WTC11 (cell line): Measurements from ENCODE around the gene GNPDA1. TPM values are rescaled to one million over a fixed set of nuclear protein-coding genes. Genes with fewer than 3 reads are reported as not detected.

Experiments
- ATAC-seq: fragments of 200-7000 bp; cut with Tn5 transposase; 2 replicates; pipeline ENCODE4 v1.10.0; 2021; ENCODE audit warnings: mild to moderate bottlenecking, moderate library complexity
- CTCF ChIA-PET: fragments of 300-600 bp; sonication (Branson Sonifier 250); formaldehyde crosslinking; loops from one replicate; lab custom pipeline; 2021; ENCODE audit warnings: antibody characterized with exemption; lab: Charles Lee
- POLR2A ChIA-PET: fragments of 350-600 bp; sonication (Branson Sonifier 250); formaldehyde crosslinking; loops from one replicate; lab custom pipeline; 2021; ENCODE audit warnings: antibody characterized with exemption; lab: Charles Lee
- DNase-seq: peaks from one replicate; pipeline ENCODE4 v3.0.0; 2021; ENCODE audit warnings: low spot score
- H3K27ac Mint-ChIP-seq: 2 replicates; pipeline ENCODE4 v1.8.0; 2021; ENCODE audit warnings: mixed read lengths
- H3K27me3 Mint-ChIP-seq: 2 replicates; pipeline ENCODE4 v1.8.0; 2021; ENCODE audit warnings: low read depth, mild to moderate bottlenecking, moderate library complexity, mixed read lengths
- H3K36me3 Mint-ChIP-seq: 2 replicates; pipeline ENCODE4 v1.8.0; 2021; ENCODE audit warnings: mixed read lengths
- H3K4me1 Mint-ChIP-seq: 2 replicates; pipeline ENCODE4 v1.8.0; 2022; ENCODE audit warnings: mixed read lengths
- H3K4me3 Mint-ChIP-seq: 2 replicates; pipeline ENCODE4 v1.8.0; 2021; ENCODE audit warnings: mild to moderate bottlenecking, moderate library complexity, mixed read lengths
- H3K9me3 Mint-ChIP-seq: 2 replicates; pipeline ENCODE4 v1.8.0; 2021; ENCODE audit warnings: mixed read lengths
- CREB1 ChIP-seq: sonication (generic); formaldehyde crosslinking; IDR thresholded peaks from 2 replicates; pipeline ENCODE4 v1.8.0; 2023; ENCODE audit warnings: mild to moderate bottlenecking, missing genetic modification reagents
- CREM ChIP-seq: sonication (generic); formaldehyde crosslinking; IDR thresholded peaks from 2 replicates; pipeline ENCODE4 v1.8.1; 2022; ENCODE audit warnings: mild to moderate bottlenecking, missing genetic modification reagents, moderate library complexity
- ESRRA ChIP-seq: sonication (generic); formaldehyde crosslinking; IDR thresholded peaks from 2 replicates; pipeline ENCODE4 v1.8.1; 2022; ENCODE audit warnings: mild to moderate bottlenecking, missing genetic modification reagents, borderline replicate concordance
- GRHL2 ChIP-seq: fragments of 250-450 bp; sonication (Bioruptor Pico); IDR thresholded peaks from 2 replicates; pipeline ENCODE4 v1.8.0; 2022; ENCODE audit warnings: mild to moderate bottlenecking, moderate library complexity; ENCODE audit not compliant: insufficient replicate concordance, severe bottlenecking
- NR2C2 ChIP-seq: sonication (generic); formaldehyde crosslinking; IDR thresholded peaks from 2 replicates; pipeline ENCODE4 v1.8.0; 2022; ENCODE audit warnings: mild to moderate bottlenecking, missing genetic modification reagents
- RELA ChIP-seq: sonication (generic); formaldehyde crosslinking; IDR thresholded peaks from 2 replicates; pipeline ENCODE4 v1.8.1; 2022; ENCODE audit warnings: missing genetic modification reagents, mild to moderate bottlenecking, borderline replicate concordance
- SMAD3 ChIP-seq: sonication (generic); formaldehyde crosslinking; IDR thresholded peaks from 2 replicates; pipeline ENCODE4 v1.8.0; 2022; ENCODE audit warnings: missing genetic modification reagents, mild to moderate bottlenecking, borderline replicate concordance
- SOX15 ChIP-seq: fragments of 250-450 bp; sonication (Bioruptor Pico); IDR thresholded peaks from 2 replicates; pipeline ENCODE4 v1.9.0; 2021; ENCODE audit warnings: mild to moderate bottlenecking
- ZNF138 ChIP-seq: sonication (generic); formaldehyde crosslinking; conservative IDR thresholded peaks from 2 replicates; pipeline ENCODE4 v1.8.1; 2022; ENCODE audit warnings: mild to moderate bottlenecking, moderate library complexity, missing genetic modification reagents
- total RNA-seq: library from RNA; stranded (reverse); gene quantifications from 3 replicates; pipeline ENCODE4 v1.2.3, GENCODE V29; 2021
- TF ChIP-seq, protein P1 (sequence below): sonication (generic); formaldehyde crosslinking; IDR thresholded peaks from 2 replicates; pipeline ENCODE4 v1.8.0; 2023; ENCODE audit warnings: missing genetic modification reagents, mild to moderate bottlenecking, borderline replicate concordance
- TF ChIP-seq, protein P2 (sequence below): sonication (generic); formaldehyde crosslinking; IDR thresholded peaks from 2 replicates; pipeline ENCODE4 v1.8.0; 2022; ENCODE audit warnings: mild to moderate bottlenecking, missing genetic modification reagents
- TF ChIP-seq, protein P3 (sequence below): sonication (generic); formaldehyde crosslinking; IDR thresholded peaks from 2 replicates; pipeline ENCODE4 v1.8.1; 2023; ENCODE audit warnings: mild to moderate bottlenecking, moderate library complexity, missing genetic modification reagents
- TF ChIP-seq, protein P4 (sequence below): sonication (generic); formaldehyde crosslinking; IDR thresholded peaks from 2 replicates; pipeline ENCODE4 v1.8.1; 2023; ENCODE audit warnings: mild to moderate bottlenecking, missing genetic modification reagents, borderline replicate concordance
- TF ChIP-seq, protein P5 (sequence below): fragments of 250-450 bp; sonication (Bioruptor Pico); IDR thresholded peaks from 2 replicates; pipeline ENCODE4 v1.9.0; 2021; ENCODE audit warnings: mild to moderate bottlenecking

Gene GNPDA1
- total RNA-seq, 1 experiment from 2014 or later: 54.8 TPM

DNA sequence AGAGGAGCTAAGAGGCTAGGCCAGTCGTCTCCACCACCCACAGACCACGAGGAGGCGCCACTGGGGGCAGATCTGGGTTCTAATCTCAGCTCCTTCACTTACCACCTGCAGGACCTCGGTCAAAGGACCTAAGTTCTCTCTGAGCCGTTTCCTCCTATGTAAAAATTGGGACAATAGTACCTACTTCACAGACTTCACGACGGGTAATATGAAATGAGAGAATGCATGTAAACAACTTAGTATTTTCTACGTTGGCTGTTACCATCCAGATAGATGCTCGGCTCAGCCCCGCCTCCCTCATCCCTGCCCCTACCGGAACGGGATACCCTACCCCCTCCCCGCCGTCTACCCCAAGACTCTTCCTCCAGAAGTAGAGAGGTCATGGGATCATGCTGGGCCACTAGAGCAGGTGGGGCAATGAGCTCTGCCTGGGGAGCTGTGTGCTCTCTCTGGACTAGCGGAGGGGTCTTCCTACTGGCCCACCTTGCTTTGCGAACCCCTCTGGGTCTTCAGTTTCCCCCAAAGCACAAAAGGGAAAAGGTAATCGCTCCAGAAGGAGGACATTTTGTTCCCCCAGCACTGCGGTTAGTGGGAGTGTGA is 541 bp downstream of the GNPDA1 start (continued):
- TF ChIP-seq, protein P1, sequence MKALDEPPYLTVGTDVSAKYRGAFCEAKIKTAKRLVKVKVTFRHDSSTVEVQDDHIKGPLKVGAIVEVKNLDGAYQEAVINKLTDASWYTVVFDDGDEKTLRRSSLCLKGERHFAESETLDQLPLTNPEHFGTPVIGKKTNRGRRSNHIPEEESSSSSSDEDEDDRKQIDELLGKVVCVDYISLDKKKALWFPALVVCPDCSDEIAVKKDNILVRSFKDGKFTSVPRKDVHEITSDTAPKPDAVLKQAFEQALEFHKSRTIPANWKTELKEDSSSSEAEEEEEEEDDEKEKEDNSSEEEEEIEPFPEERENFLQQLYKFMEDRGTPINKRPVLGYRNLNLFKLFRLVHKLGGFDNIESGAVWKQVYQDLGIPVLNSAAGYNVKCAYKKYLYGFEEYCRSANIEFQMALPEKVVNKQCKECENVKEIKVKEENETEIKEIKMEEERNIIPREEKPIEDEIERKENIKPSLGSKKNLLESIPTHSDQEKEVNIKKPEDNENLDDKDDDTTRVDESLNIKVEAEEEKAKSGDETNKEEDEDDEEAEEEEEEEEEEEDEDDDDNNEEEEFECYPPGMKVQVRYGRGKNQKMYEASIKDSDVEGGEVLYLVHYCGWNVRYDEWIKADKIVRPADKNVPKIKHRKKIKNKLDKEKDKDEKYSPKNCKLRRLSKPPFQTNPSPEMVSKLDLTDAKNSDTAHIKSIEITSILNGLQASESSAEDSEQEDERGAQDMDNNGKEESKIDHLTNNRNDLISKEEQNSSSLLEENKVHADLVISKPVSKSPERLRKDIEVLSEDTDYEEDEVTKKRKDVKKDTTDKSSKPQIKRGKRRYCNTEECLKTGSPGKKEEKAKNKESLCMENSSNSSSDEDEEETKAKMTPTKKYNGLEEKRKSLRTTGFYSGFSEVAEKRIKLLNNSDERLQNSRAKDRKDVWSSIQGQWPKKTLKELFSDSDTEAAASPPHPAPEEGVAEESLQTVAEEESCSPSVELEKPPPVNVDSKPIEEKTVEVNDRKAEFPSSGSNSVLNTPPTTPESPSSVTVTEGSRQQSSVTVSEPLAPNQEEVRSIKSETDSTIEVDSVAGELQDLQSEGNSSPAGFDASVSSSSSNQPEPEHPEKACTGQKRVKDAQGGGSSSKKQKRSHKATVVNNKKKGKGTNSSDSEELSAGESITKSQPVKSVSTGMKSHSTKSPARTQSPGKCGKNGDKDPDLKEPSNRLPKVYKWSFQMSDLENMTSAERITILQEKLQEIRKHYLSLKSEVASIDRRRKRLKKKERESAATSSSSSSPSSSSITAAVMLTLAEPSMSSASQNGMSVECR (CRISPR knock-in tag): peak; percentile 30; the same call in 1 of the 2 replicates
- TF ChIP-seq, all 79 proteins: peak for 3

DNA sequence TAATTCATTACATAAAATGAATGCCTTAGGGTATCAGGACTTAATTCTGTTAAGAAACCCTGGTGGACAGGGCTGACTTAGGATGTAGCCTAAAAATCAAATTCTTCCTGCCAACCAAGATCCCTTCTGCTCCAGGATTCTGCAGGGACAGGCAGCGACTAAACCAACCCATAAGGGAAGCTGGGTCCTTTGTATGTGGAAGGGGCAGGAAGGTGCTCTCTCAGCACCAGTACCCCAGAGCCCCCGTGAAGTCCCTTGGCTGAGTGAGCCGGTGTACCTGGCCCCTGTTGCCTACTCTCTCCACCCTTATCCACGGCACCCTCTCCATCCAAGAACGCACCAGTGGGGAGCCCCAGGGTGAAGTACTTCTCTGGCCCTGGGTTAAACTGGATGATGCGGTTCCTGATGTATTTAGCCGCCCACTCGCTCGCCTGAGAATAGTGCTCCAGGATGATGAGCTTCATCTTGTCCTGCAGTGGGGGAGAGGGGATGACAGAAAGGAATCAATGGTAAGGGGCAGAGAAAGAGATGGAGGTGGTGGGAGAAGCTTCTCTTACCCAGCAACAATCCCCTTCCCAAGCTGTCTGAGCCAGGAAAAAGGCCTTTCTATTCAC is 1.1 kb downstream of the GNPDA1 start:
- ATAC-seq: no peak
- Mint-ChIP-seq H3K27me3 (peaks cover 2% of the 10 kb centered on the region; the same call in 1 of the 2 replicates), H3K9me3 (no peaks in the 10 kb centered on the region), H3K27ac (no peak overlapping the region), H3K4me1 (peaks cover 9% of the 10 kb centered on the region), H3K4me3 (peak overlapping the region; percentile 81), H3K36me3 (peaks cover 29% of the 10 kb centered on the region)
- TF ChIP-seq, protein P2, sequence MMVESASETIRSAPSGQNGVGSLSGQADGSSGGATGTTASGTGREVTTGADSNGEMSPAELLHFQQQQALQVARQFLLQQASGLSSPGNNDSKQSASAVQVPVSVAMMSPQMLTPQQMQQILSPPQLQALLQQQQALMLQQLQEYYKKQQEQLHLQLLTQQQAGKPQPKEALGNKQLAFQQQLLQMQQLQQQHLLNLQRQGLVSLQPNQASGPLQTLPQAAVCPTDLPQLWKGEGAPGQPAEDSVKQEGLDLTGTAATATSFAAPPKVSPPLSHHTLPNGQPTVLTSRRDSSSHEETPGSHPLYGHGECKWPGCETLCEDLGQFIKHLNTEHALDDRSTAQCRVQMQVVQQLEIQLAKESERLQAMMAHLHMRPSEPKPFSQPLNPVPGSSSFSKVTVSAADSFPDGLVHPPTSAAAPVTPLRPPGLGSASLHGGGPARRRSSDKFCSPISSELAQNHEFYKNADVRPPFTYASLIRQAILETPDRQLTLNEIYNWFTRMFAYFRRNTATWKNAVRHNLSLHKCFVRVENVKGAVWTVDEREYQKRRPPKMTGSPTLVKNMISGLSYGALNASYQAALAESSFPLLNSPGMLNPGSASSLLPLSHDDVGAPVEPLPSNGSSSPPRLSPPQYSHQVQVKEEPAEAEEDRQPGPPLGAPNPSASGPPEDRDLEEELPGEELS (CRISPR knock-in tag): no peak
- TF ChIP-seq ZNF138 (CRISPR knock-in tag): no peak
- no peak for TF ChIP-seq NR2C2 (CRISPR knock-in tag)
- TF ChIP-seq RELA: no peak
- no peak for TF ChIP-seq GRHL2
- TF ChIP-seq, protein P3, sequence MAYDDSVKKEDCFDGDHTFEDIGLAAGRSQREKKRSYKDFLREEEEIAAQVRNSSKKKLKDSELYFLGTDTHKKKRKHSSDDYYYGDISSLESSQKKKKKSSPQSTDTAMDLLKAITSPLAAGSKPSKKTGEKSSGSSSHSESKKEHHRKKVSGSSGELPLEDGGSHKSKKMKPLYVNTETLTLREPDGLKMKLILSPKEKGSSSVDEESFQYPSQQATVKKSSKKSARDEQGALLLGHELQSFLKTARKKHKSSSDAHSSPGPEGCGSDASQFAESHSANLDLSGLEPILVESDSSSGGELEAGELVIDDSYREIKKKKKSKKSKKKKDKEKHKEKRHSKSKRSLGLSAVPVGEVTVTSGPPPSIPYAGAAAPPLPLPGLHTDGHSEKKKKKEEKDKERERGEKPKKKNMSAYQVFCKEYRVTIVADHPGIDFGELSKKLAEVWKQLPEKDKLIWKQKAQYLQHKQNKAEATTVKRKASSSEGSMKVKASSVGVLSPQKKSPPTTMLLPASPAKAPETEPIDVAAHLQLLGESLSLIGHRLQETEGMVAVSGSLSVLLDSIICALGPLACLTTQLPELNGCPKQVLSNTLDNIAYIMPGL (CRISPR knock-in tag): no peak
- no peak for TF ChIP-seq ESRRA (CRISPR knock-in tag)
- no peak for TF ChIP-seq SOX15 (CRISPR knock-in tag)
- no peak for TF ChIP-seq CREM (CRISPR knock-in tag)
- POLR2A ChIA-PET: interaction anchor here (0.6 to 1.4 kb wide), 4 partner anchors 37 to 355 kb away, joined by 3 to 6 read pairs (median 4); partner anchors contain the start of gene RNF14
- CTCF ChIA-PET: interaction anchor here (0.5 to 4.6 kb wide), 47 partner anchors 10 to 702 kb away, joined by 3 to 63 read pairs (median 4); partner anchors contain the start of genes DELE1, NDFIP1, RELL2 and RNF14
- no peak for DNase-seq

DNA sequence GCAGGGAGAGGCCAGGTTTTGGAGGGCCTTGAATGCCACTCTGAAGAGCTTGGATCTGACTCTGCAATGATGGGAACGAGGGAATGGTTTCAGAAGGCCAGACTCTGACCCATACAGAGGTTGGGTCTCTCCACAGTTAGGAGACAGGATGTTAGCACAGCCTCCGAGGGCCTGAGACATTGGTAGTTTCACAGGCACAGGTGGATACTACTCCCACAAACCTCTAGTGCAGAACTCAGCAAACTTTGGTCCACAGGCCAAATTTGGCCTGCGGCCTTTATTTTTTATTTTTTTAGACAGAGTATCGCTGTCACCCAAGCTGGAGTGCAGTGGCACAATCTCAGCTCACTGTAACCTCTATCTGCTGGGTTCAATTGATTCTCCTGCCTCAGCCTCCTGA is 2.9 kb downstream of the GNPDA1 start:
- H3K36me3 Mint-ChIP-seq: peaks cover 44% of the 10 kb centered on the region
- H3K9me3 Mint-ChIP-seq: no peaks in the 10 kb centered on the region
- ChIA-PET POLR2A (no interaction called here), CTCF (interaction anchor here (1.7 kb wide), 1 partner anchor 41 kb away, joined by 6 read pairs; the partner anchor contains the start of gene RNF14)
- H3K4me3 Mint-ChIP-seq: no peak overlapping the region
- H3K27me3 Mint-ChIP-seq: no peaks in the 10 kb centered on the region
- ATAC-seq (no peak), DNase-seq (no peak)
- H3K27ac Mint-ChIP-seq: no peak overlapping the region
- peaks cover 8% of the 10 kb centered on the region for H3K4me1 Mint-ChIP-seq
- TF ChIP-seq, protein P4, sequence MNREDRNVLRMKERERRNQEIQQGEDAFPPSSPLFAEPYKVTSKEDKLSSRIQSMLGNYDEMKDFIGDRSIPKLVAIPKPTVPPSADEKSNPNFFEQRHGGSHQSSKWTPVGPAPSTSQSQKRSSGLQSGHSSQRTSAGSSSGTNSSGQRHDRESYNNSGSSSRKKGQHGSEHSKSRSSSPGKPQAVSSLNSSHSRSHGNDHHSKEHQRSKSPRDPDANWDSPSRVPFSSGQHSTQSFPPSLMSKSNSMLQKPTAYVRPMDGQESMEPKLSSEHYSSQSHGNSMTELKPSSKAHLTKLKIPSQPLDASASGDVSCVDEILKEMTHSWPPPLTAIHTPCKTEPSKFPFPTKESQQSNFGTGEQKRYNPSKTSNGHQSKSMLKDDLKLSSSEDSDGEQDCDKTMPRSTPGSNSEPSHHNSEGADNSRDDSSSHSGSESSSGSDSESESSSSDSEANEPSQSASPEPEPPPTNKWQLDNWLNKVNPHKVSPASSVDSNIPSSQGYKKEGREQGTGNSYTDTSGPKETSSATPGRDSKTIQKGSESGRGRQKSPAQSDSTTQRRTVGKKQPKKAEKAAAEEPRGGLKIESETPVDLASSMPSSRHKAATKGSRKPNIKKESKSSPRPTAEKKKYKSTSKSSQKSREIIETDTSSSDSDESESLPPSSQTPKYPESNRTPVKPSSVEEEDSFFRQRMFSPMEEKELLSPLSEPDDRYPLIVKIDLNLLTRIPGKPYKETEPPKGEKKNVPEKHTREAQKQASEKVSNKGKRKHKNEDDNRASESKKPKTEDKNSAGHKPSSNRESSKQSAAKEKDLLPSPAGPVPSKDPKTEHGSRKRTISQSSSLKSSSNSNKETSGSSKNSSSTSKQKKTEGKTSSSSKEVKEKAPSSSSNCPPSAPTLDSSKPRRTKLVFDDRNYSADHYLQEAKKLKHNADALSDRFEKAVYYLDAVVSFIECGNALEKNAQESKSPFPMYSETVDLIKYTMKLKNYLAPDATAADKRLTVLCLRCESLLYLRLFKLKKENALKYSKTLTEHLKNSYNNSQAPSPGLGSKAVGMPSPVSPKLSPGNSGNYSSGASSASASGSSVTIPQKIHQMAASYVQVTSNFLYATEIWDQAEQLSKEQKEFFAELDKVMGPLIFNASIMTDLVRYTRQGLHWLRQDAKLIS (CRISPR knock-in tag): no peak
- TF ChIP-seq, protein P5, sequence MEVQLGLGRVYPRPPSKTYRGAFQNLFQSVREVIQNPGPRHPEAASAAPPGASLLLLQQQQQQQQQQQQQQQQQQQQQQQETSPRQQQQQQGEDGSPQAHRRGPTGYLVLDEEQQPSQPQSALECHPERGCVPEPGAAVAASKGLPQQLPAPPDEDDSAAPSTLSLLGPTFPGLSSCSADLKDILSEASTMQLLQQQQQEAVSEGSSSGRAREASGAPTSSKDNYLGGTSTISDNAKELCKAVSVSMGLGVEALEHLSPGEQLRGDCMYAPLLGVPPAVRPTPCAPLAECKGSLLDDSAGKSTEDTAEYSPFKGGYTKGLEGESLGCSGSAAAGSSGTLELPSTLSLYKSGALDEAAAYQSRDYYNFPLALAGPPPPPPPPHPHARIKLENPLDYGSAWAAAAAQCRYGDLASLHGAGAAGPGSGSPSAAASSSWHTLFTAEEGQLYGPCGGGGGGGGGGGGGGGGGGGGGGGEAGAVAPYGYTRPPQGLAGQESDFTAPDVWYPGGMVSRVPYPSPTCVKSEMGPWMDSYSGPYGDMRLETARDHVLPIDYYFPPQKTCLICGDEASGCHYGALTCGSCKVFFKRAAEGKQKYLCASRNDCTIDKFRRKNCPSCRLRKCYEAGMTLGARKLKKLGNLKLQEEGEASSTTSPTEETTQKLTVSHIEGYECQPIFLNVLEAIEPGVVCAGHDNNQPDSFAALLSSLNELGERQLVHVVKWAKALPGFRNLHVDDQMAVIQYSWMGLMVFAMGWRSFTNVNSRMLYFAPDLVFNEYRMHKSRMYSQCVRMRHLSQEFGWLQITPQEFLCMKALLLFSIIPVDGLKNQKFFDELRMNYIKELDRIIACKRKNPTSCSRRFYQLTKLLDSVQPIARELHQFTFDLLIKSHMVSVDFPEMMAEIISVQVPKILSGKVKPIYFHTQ (CRISPR knock-in tag): no peak
- TF ChIP-seq CREB1 (CRISPR knock-in tag): no peak
- TF ChIP-seq, protein P3 (CRISPR knock-in tag): no peak
- TF ChIP-seq SMAD3 (CRISPR knock-in tag): no peak
